ENCODE results near the gene COPG1.
"Not testable (repeated sequence)": the region's sequence is repeated elsewhere in the genome, so short reads cannot be mapped to it uniquely, and the experiment has no call there.

Gene COPG1

GRCh38 chr3:129240436-129240835 is 9.0 kb upstream of the COPG1 start:
- DNase-seq, result no peak

GRCh38 chr3:129245141-129245540 is 4.3 kb upstream of the COPG1 start:
- no peak for DNase-seq

GRCh38 chr3:129245641-129246306 is 3.6 kb upstream of the COPG1 start:
- peak; percentile 91 for DNase-seq

- no peak for DNase-seq
These were observed 2.8 kb upstream of the COPG1 start for GRCh38 chr3:129246636-129247035.

- no peak for DNase-seq
These were observed 973 bp upstream of the COPG1 start for GRCh38 chr3:129248286-129248979.

- no peak for DNase-seq
These were observed 3.3 kb downstream of the COPG1 start for GRCh38 chr3:129252748-129253147.

GRCh38 chr3:129254536-129255230 is 5.3 kb downstream of the COPG1 start:
- DNase-seq, result no peak

- no peak for DNase-seq
These were observed 6.9 kb downstream of the COPG1 start for GRCh38 chr3:129256270-129256669.

GRCh38 chr3:129257609-129258008 is 8.2 kb downstream of the COPG1 start:
- no peak for DNase-seq

- no peak for DNase-seq
These were observed 10.4 kb downstream of the COPG1 start for GRCh38 chr3:129259612-129260477.

- DNase-seq, result no peak
These were observed 11.2 kb downstream of the COPG1 start for GRCh38 chr3:129260606-129261005.

GRCh38 chr3:129261894-129262293 is 12.5 kb downstream of the COPG1 start:
- DNase-seq, result no peak

- no peak for DNase-seq
These were observed 13.9 kb downstream of the COPG1 start for GRCh38 chr3:129263161-129263910.

GRCh38 chr3:129264994-129265393 is 15.6 kb downstream of the COPG1 start:
- not testable (repeated sequence) for DNase-seq

- DNase-seq, result no peak
These were observed 17.2 kb downstream of the COPG1 start for GRCh38 chr3:129266651-129267050.

GRCh38 chr3:129268396-129268795 is 19.0 kb downstream of the COPG1 start:
- no peak for DNase-seq

GRCh38 chr3:129271674-129272073 is 22.3 kb downstream of the COPG1 start:
- DNase-seq, result no peak

- DNase-seq, result peak; percentile 53
These were observed 27.0 kb downstream of the COPG1 start for GRCh38 chr3:129276385-129276784.

GRCh38 chr3:129277829-129278271 is 28.4 kb downstream of the COPG1 start:
- DNase-seq, result peak; percentile 80

GRCh38 chr3:129278439-129278965 is 29.1 kb downstream of the COPG1 start, which contains the start of gene HMCES:
TSS of gene HMCES (plus strand) at chr3:129278870. CDS start at chr3:129279733, 863 bp downstream.
- DNase-seq, result peak; percentile 97

All from NCI-H1436 (cell line).